NAMALWA (cell line): ENCODE measurements around the gene PEX14.

Source experiments
- DNase-seq: peaks from one replicate; pipeline ENCODE4 v3.0.0-alpha.2; 2015; ENCODE audit warnings: low spot score

PEX14 gene

DNA sequence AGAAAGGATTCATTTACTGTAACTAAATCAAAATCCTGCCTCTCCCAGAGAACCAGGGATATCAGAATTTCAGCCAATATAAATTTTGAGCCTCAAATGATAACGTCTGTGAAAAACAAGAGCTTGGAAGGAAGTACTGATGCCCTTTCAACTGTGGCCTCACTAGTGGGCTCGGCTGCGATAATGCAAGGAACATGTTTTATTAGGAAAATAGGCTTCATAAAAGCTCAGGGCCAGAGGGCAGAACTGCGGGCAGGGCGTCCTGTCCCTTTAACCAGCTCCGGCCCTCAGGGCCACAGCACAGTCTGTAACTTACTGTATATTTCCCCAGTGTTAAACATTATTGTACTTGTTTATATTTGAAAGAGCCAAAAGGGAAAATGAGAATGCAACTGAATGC lies 122.0 kb downstream of the PEX14 start:
- no peak for DNase-seq

DNA sequence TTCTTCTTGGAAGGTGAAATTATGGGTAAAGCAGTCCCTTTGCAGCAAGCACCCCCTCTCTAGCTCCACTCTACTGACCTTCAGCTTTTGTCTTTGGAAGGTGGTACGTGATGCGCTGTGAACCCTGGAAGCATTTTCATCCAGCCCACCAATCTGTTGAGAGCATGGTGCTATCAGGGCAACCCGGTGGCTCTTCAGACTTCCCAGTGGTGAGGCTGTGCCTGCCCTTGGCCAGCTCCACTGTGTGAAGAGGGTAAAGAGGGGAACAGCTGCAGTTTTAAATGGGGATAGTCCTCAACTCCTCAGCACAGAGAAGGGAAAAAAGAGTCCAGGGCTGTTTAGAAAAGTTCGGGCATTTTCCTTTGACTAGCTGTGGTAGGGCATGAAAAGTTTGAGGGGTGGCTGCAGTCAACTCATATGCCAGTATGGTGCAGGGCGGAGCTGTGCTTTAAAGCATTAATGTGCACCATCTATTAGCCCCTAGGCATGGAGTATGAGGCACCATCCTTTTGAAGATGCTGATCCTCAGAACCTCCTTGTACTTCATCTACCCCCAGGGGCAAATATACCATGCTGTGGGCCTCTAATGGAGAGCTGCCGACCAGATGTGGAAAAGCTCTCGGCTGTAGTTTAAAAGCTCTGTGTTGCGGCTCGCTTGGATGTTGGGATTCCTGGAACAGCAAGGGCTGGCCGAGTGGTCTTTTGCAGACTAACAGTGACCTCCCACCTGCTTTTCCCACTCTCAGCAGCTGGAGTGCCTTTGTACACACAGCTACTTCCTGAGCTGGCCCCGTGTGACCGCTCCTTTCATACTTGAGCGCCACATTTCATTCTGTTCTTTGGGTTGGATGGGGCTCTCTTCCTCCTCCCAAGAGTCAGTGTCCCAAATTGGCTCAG lies 123.0 kb downstream of the PEX14 start:
- DNase-seq, result no peak

- no peak for DNase-seq
Observed at GRCh38 chr1:10598389-10598702, 123.6 kb downstream of the PEX14 start.

- DNase-seq, result no peak
Observed at GRCh38 chr1:10599194-10599861, 124.6 kb downstream of the PEX14 start.

- no peak for DNase-seq
Observed at GRCh38 chr1:10601342-10602070, 126.8 kb downstream of the PEX14 start.

DNA sequence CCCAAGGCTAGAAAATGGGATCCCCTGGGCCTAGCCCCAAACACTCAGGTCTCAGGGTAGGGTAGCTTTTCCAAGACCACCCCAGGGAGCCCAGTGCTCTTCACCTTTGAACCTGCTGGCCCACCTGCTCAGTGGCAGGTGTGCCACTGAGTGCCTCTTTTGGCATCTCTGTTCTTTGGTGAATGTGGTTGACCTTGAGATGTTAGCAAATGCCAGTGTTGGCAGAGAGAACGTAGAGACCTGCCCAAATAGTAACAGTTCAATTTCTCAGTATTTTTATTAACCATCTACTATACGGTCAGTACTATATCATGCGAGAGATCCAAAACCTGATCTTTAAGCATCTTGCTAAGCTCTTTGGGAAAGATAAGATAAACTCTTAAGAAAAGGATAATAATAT lies 128.2 kb downstream of the PEX14 start:
- DNase-seq, result no peak

- no peak for DNase-seq
Observed at GRCh38 chr1:10604966-10605365, 130.2 kb downstream of the PEX14 start.

GRCh38 chr1:10606064-10606463 lies 131.3 kb downstream of the PEX14 start:
- no peak for DNase-seq

GRCh38 chr1:10607228-10607627 lies 132.5 kb downstream of the PEX14 start:
- DNase-seq, result no peak

- no peak for DNase-seq
Observed at GRCh38 chr1:10608690-10609089, 133.9 kb downstream of the PEX14 start.

DNA sequence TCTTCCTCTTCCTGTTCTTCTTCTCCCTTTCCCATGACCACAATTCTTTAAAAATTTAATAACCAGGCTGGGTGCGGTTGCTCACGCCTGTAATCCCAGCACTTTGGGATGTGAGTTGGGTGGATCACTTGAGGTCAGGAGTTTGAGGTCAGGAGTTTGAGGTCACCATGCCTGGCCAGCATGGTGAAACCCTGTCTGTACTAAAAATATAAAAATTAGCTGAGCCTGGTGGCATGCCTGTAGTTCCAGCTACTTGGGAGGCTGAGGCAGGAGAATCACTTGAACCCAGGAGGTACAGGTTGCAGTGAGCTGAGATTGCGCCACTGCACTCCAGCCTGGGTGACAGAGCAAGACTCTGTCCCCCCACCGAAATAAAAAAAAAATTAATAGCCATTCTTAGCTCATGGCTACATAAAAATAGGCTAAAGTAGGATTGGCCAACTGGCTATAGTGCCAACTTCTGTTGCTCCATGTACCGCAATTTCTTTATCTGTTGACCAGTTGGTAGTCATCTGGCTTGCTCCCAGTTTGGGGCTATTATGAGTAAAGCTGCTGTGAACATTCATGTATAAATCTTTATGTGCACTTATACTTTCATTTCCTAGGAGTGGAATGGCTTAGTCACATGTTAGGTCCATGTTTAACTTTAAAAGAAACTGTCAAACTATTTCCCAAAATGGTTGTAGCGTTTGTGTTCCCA lies 136.3 kb downstream of the PEX14 start:
- DNase-seq, result no peak

DNA sequence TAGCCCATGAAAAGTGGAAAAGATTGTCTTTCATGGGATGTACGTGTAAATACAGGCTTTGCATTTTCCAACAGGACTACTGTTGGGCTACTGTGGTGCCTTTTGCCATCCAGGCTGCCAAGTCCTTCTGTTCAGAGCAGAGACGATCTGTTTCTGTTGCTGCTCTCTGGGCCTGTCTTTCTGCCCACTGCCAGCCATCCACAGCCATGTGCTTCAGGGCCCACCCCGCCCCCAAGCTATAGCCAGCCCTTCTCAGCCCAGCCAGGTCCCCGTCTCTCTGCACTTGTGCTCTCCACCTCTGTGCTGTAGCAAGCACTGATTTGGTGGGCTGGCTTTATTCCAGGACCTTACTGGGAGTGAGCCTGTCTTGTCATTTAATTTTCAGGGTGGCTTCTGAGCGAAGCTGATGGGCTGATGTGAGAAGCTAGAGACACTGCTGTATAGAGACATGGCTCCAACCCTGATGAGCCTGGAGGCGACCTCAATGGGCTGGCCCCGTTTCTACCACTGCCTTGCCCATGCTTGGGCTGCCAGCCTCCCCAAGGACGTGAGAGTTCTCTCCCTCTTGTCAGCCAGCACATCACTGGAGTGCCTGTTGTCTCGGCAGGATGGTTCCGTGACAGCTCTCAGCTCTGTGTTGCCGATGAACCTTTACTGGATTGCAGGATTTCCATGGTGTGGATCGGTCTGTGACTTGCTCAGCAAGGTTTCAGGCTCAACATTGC lies 137.8 kb downstream of the PEX14 start:
- no peak for DNase-seq

- DNase-seq, result no peak
Observed at GRCh38 chr1:10613340-10613739, 138.6 kb downstream of the PEX14 start.

- DNase-seq, result no peak
Observed at GRCh38 chr1:10613861-10614260, 139.1 kb downstream of the PEX14 start.

DNA sequence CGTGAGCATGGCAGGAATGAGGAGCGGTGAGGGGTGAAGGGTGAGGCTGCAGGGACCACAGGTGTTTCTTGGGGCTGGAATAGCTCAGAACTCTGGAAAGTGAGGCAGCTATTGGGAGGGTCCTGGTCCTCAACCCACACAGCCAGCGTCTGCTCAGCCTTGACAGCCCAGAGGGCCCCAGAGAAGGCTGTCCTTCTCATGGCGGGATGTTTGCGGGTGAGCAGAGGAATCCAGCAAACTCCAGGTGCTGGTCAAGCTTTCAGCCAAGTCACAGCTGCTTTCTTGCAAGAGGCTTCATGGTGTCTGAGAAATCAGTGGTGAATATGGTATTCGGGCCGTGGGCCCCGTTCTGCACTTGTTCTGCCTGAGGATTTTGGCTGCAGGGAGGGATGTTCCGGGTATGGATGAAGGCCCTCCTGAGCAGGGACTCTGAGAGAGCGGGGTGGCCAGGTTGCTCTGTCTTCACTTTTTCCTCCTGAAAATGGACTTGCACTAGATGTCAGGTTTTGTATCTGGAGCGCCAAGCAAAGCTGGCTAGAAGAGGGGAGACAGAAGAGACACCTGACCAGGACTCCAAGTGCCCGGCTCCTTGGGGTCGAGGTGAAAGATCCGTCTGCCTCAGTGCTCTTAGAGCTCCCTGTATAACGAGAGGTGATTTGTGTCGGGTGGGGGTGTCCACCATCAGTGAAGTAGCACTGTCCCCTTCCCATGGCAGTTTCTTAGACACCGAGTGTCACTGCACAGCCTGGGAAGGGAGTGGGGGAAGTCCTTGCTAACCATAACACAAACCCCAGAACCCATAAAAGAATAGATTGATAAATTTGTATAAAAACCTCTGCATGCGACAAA lies 139.9 kb downstream of the PEX14 start:
- DNase-seq, result no peak

DNA sequence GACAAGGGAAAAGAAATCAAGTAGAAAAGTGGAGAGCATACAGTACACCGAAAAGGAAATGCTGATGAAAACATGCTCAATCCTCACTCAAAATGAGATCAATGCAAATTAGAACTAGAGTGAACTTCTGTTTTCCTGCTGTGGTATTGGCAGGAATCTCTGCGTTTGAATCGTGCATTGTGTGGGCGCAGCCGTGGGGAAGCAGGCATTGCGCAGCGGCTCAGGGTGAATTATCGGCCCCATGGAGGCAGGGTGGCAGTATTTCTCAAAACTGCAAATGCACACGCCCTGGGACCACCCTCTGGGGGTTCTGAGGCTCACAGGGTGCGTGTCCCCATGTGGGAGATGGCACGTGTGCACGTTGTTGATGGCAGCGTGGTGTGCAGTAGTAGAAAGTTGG lies 140.6 kb downstream of the PEX14 start:
- no peak for DNase-seq

DNA sequence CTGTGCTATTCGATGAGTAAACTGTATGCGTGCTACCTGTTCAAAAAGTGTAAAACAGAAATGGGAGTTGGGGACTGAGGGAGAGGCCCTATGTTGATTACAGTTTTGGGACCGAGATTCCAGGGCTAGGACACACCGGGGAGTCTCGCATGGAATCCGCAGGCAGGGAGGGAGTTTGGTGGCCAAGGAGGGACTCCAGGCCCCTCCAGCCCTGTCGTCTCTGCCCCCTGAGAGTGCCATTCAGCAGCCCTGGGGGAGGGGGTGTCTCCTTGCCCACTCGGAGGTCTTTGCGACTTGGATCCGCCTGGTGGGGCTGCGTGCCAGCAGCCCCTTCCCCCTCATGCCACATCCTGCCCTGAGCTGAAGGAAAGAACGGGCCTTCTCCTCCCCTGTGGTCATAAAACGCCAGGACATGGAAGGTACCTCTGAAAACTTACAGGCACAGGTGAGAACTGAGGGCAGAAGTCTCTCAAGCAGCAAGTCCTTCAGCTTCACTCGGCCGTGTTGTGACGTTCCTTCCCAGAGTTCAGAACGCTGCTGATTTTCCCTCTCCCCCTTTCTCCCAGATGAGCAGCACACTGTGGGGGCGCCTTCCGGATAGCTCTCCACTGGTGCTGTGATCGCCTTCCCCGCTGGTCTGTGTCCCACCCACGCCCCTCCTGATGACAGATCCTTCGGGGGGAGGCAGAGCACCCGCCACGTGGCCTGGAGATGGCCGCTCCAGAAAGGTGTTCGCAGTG lies 141.4 kb downstream of the PEX14 start:
- no peak for DNase-seq

- DNase-seq, result no peak
Observed at GRCh38 chr1:10616696-10617095, 141.9 kb downstream of the PEX14 start.

GRCh38 chr1:10617318-10617717 lies 142.6 kb downstream of the PEX14 start:
- DNase-seq, result no peak
